K562 (cell line): ENCODE results near the gene ZBTB22. TPM values are rescaled to one million over a fixed set of nuclear protein-coding genes. Genes with fewer than 3 reads are reported as not detected.

ENCODE experiments used
- CC2D1A ChIP-seq: fragments of 450-650 bp; IDR thresholded peaks from 2 replicates; pipeline ENCODE4 v1.6.1; 2017; ENCODE audit warnings: mild to moderate bottlenecking
- CREB1 ChIP-seq, 2 experiments: sonication (generic) in 1 of 2; formaldehyde crosslinking in 1 of 2; IDR thresholded peaks; 2 replicates each; pipeline versions ENCODE4 v1.6.1 to v1.8.0; 2012 to 2022; ENCODE audit warnings: inconsistent platforms in 1 of 2, mild to moderate bottlenecking in 1 of 2, missing genetic modification reagents in 1 of 2, moderate library complexity in 1 of 2
- FOXP4 ChIP-seq: sonication (generic); formaldehyde crosslinking; IDR thresholded peaks from 2 replicates; pipeline ENCODE4 v1.8.0; 2022; ENCODE audit warnings: mild to moderate bottlenecking, missing genetic modification reagents, borderline replicate concordance
- MCM2 ChIP-seq: fragments of 450-650 bp; IDR thresholded peaks from 2 replicates; pipeline ENCODE4 v1.6.1; 2017; ENCODE audit warnings: low read depth, mild to moderate bottlenecking
- PBX2 ChIP-seq, 2 experiments: IDR thresholded peaks in 1 of 2; conservative IDR thresholded peaks in 1 of 2; 2 replicates each; pipeline ENCODE4 v1.6.1; 2016; ENCODE audit warnings: low read depth in 2 of 2, mild to moderate bottlenecking in 1 of 2, missing compliant biosample characterization in 1 of 2, missing genetic modification characterization in 1 of 2, moderate library complexity in 1 of 2
- RB1 ChIP-seq: fragments of 450-650 bp; IDR thresholded peaks from 2 replicates; pipeline ENCODE4 v1.6.1; 2017; ENCODE audit warnings: low read depth, mild to moderate bottlenecking
- RBM14 ChIP-seq: fragments of 200-400 bp; formaldehyde crosslinking; IDR thresholded peaks from 2 replicates; pipeline ENCODE4 v1.6.1; 2018; ENCODE audit warnings: low read depth, mild to moderate bottlenecking, low read length, moderate library complexity, borderline replicate concordance; ENCODE audit not compliant: insufficient read depth
- RREB1 ChIP-seq: fragments of 250-450 bp; sonication (Bioruptor Pico); IDR thresholded peaks from 2 replicates; pipeline ENCODE4 v1.4.0; 2020
- WHSC1 ChIP-seq: IDR thresholded peaks from one replicate; pipeline ENCODE4 v1.6.1; 2012; ENCODE audit warnings: low read length, control low read depth, inconsistent platforms
- ZBTB1 ChIP-seq: sonication (generic); formaldehyde crosslinking; IDR thresholded peaks from 2 replicates; pipeline ENCODE4 v1.8.1; 2023; ENCODE audit warnings: missing genetic modification reagents, low read depth, mild to moderate bottlenecking, borderline replicate concordance
- ZNF134 ChIP-seq: fragments of 250-450 bp; sonication (Bioruptor Pico); conservative IDR thresholded peaks from 2 replicates; pipeline ENCODE4 v1.4.0; 2020
- ZNF23 ChIP-seq: fragments of 250-450 bp; sonication (Bioruptor Pico); IDR thresholded peaks from 2 replicates; pipeline ENCODE4 v1.4.0; 2020; ENCODE audit warnings: mild to moderate bottlenecking
- ZNF436 ChIP-seq: fragments of 250-450, 450-650 bp; sonication (Bioruptor Pico); formaldehyde crosslinking; IDR thresholded peaks from 2 replicates; pipeline ENCODE4 v1.7.0; 2020; ENCODE audit warnings: mild to moderate bottlenecking
- ZNF511 ChIP-seq: sonication (generic); formaldehyde crosslinking; IDR thresholded peaks from 2 replicates; pipeline ENCODE4 v1.8.0; 2022; ENCODE audit warnings: mild to moderate bottlenecking, missing genetic modification reagents
- polyA plus RNA-seq, 8 experiments: library from polyadenylated mRNA; depleted of rRNA in 4 of 8; stranded (reverse) in 5 of 8; unstranded in 3 of 8; fragments of >200 nt; fragmentation: Nextera tagmentation in 2 of 8; fragmentation: Illumina TruSeq in 1 of 8; extraction: Ambion mirVana in 2 of 8; extraction: Trizol in 1 of 8; gene quantifications; 2 replicates each; pipeline versions ENCODE4 v1.2.1 to v1.2.3, GENCODE V29; 2011 to 2014; ENCODE audit warnings: inconsistent platforms in 1 of 8, missing spikeins in 1 of 8
- total RNA-seq, 7 experiments: library from RNA; depleted of rRNA in 6 of 7; stranded (reverse); fragments of >200 nt in 6 of 7; fragmentation: Illumina TruSeq in 2 of 7; extraction: Trizol in 2 of 7; gene quantifications; 2 replicates each; pipeline versions ENCODE4 v1.2.1 to v1.2.3, GENCODE V29; 2011 to 2021; ENCODE audit warnings: low replicate concordance in 1 of 7

Gene ZBTB22
- total and polyA plus RNA-seq, 9 of the 15 experiments (the other 6 are each of a cell fraction or from before 2014, with no cell fraction given), result 0.21 to 11.9 (median 7.1) TPM

- no peak for TF ChIP-seq RREB1 (CRISPR knock-in tag)
- no peak for TF ChIP-seq ZNF436 (CRISPR knock-in tag)
- no peak for TF ChIP-seq FOXP4 (CRISPR knock-in tag)
- no peak for TF ChIP-seq ZNF23
- TF ChIP-seq CC2D1A, result no peak
- TF ChIP-seq CREB1 (IDR thresholded peaks at IDR 0.05), result no peak
- TF ChIP-seq CREB1 (CRISPR knock-in tag; IDR thresholded peaks at IDR 0.05), result peak; percentile 48; the same call in 1 of the 2 replicates
- TF ChIP-seq WHSC1, result no peak
- no peak for TF ChIP-seq ZBTB1 (CRISPR knock-in tag)
- no peak for TF ChIP-seq RB1
- TF ChIP-seq ZNF511 (CRISPR knock-in tag), result 0 out of 2 replicates have a peak, but pooled peaks have one; percentile 16
- no peak for TF ChIP-seq RBM14
- no peak for TF ChIP-seq PBX2 (CRISPR knock-in tag; IDR thresholded peaks at IDR 0.05; ENCODE audit: low read depth)
- no peak for TF ChIP-seq PBX2 (tag; conservative IDR thresholded peaks at IDR 0.05; ENCODE audit: low read depth)
- TF ChIP-seq MCM2, result no peak
- TF ChIP-seq ZNF134, result no peak
These were observed 3.0 kb upstream of the ZBTB22 start (continued) for GRCh38 chr6:33320315-33321181.
